Measurements from ENCODE around the gene LRRC49. TPM values are rescaled to one million over a fixed set of nuclear protein-coding genes. Genes with fewer than 3 reads are reported as not detected.

LRRC49 gene
- total and polyA plus RNA-seq, 2 of the 4 experiments (the other 2 are of a cell fraction): 8.6 to 16.8 TPM

- no peak overlapping the region for H4K5ac ChIP-seq (ENCODE audit: low read depth, low read length)
- H3K36me3 ChIP-seq (ENCODE audit: control insufficient read depth, insufficient read depth, low read length): no peaks in the 10 kb centered on the region
- no peaks in the 10 kb centered on the region for H3K27me3 ChIP-seq (ENCODE audit: control insufficient read depth, insufficient read depth, low read length)
- no peak overlapping the region for H3K9ac ChIP-seq (ENCODE audit: low read depth, low read length)
- ATAC-seq (ENCODE audit: low read depth) (no peak), DNase-seq (no peak)
- H4K91ac ChIP-seq (ENCODE audit: insufficient read depth, low read depth, low read length): no peak overlapping the region
- no peak overlapping the region for H4K8ac ChIP-seq (ENCODE audit: low read depth in 2 of 2, low read length in 2 of 2)
- no peak overlapping the region for H3K56ac ChIP-seq (ENCODE audit: extremely low read depth, insufficient read depth, low read length)
- H2BK20ac ChIP-seq (ENCODE audit: low read depth, low read length): no peak overlapping the region
- no peak overlapping the region for H2BK15ac ChIP-seq (ENCODE audit: low read depth, low read length)
- no peak overlapping the region for H2AK5ac ChIP-seq (ENCODE audit: low read depth, low read length)
- no peak overlapping the region for H3K4me3 ChIP-seq (ENCODE audit: insufficient read depth, low read depth, low read length)
- H2AK9ac ChIP-seq (replicated peaks; ENCODE audit: low read depth, low read length, poor library complexity): no peak overlapping the region
- no peaks in the 10 kb centered on the region for H3K9me3 ChIP-seq (ENCODE audit: control insufficient read depth, insufficient read depth, low read length)
- no peak overlapping the region for H3K4me2 ChIP-seq (ENCODE audit: low read depth, low read length)
- H4K20me1 ChIP-seq (ENCODE audit: insufficient read depth, low read length): no peaks in the 10 kb centered on the region
- no peak overlapping the region for H2BK120ac ChIP-seq (ENCODE audit: low read depth, low read length)
- BruUV-seq (replicated peaks): no TSS peak
- no peak overlapping the region for H3K14ac ChIP-seq (replicated peaks; ENCODE audit: low read depth, low read length)
- intact Hi-C loops (cut with micrococcal nuclease): no loop called here
- no peaks in the 10 kb centered on the region for H3K4me1 ChIP-seq (ENCODE audit: control insufficient read depth, insufficient read depth, low read length)
- in situ Hi-C loops (cut with MboI; ENCODE audit: low sequenced_read_pairs): no loop called here
- no peak overlapping the region for H3K4ac ChIP-seq (ENCODE audit: low read depth, low read length)
- dilution Hi-C loops (cut with HindIII; ENCODE audit: low sequenced_read_pairs, unreplicated experiment): no loop called here
- 0% methylated on average over 1 of the region's 3 CpGs; no CpG with 5 or more reads in 1 of the 2 experiments for WGBS, 2 experiments (ENCODE audit: extremely low coverage in 2 of 2, insufficient read length in 1 of 2)
- no peak overlapping the region for H2BK5ac ChIP-seq (ENCODE audit: low read depth, low read length, poor library complexity, severe bottlenecking)
- H3K9me1 ChIP-seq (ENCODE audit: insufficient read depth, low read length): no peaks in the 10 kb centered on the region
- POLR2A ChIA-PET (ENCODE audit: unreplicated experiment): no interaction called here
- H2AFZ ChIP-seq (replicated peaks; ENCODE audit: low read length, poor library complexity): no peak overlapping the region
- no peaks in the 10 kb centered on the region for H3K79me1 ChIP-seq (ENCODE audit: low read depth in 1 of 2, low read length in 2 of 2)
- TF ChIP-seq POLR2A (IDR thresholded peaks at IDR 0.05; ENCODE audit: low read depth, low read length): no peak
- no peak for TF ChIP-seq CHD1 (IDR thresholded peaks at IDR 0.05; ENCODE audit: low read depth, low read length)
- TF ChIP-seq RCOR1 (IDR thresholded peaks at IDR 0.05; ENCODE audit: insufficient replicate concordance, low read length): no peak
- TF ChIP-seq, protein P1, sequence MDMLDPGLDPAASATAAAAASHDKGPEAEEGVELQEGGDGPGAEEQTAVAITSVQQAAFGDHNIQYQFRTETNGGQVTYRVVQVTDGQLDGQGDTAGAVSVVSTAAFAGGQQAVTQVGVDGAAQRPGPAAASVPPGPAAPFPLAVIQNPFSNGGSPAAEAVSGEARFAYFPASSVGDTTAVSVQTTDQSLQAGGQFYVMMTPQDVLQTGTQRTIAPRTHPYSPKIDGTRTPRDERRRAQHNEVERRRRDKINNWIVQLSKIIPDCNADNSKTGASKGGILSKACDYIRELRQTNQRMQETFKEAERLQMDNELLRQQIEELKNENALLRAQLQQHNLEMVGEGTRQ (IDR thresholded peaks at IDR 0.05; ENCODE audit: low read depth, low read length): no peak
- no peak for TF ChIP-seq NFE2L2 (IDR thresholded peaks at IDR 0.05; ENCODE audit: low read depth, low read length)
- TF ChIP-seq ELK1 (IDR thresholded peaks at IDR 0.05; ENCODE audit: borderline replicate concordance, low read depth, low read length): no peak
- TF ChIP-seq FOS (IDR thresholded peaks at IDR 0.05; ENCODE audit: low read depth, low read length): no peak
- no peak for TF ChIP-seq RAD21 (IDR thresholded peaks at IDR 0.05; ENCODE audit: low read length)
- no peak for TF ChIP-seq CEBPB (IDR thresholded peaks at IDR 0.05; ENCODE audit: low read depth, low read length)
- TF ChIP-seq RFX5 (IDR thresholded peaks at IDR 0.05; ENCODE audit: low read depth, low read length): no peak
- no peak for TF ChIP-seq MAZ (IDR thresholded peaks at IDR 0.05; ENCODE audit: borderline replicate concordance, low read depth, low read length)
- TF ChIP-seq MXI1 (IDR thresholded peaks at IDR 0.05; ENCODE audit: borderline replicate concordance, low read depth, low read length): no peak
- TF ChIP-seq, protein P2, sequence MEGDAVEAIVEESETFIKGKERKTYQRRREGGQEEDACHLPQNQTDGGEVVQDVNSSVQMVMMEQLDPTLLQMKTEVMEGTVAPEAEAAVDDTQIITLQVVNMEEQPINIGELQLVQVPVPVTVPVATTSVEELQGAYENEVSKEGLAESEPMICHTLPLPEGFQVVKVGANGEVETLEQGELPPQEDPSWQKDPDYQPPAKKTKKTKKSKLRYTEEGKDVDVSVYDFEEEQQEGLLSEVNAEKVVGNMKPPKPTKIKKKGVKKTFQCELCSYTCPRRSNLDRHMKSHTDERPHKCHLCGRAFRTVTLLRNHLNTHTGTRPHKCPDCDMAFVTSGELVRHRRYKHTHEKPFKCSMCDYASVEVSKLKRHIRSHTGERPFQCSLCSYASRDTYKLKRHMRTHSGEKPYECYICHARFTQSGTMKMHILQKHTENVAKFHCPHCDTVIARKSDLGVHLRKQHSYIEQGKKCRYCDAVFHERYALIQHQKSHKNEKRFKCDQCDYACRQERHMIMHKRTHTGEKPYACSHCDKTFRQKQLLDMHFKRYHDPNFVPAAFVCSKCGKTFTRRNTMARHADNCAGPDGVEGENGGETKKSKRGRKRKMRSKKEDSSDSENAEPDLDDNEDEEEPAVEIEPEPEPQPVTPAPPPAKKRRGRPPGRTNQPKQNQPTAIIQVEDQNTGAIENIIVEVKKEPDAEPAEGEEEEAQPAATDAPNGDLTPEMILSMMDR (conservative IDR thresholded peaks at IDR 0.05; ENCODE audit: low read depth, low read length): no peak
- TF ChIP-seq BHLHE40 (IDR thresholded peaks at IDR 0.05; ENCODE audit: low read depth, low read length): no peak
- TF ChIP-seq SMC3 (IDR thresholded peaks at IDR 0.05; ENCODE audit: low read depth, low read length): no peak
- no peak for TF ChIP-seq MAFK (IDR thresholded peaks at IDR 0.05; ENCODE audit: low read depth, low read length)
- no peak overlapping the region for H3K18ac ChIP-seq (ENCODE audit: low read depth, low read length)
- CTCF ChIA-PET: no interaction called here
- H3K27ac ChIP-seq (ENCODE audit: insufficient read depth, low read length): no peak overlapping the region
- no peak overlapping the region for H3K23ac ChIP-seq (ENCODE audit: low read depth, low read length)
Measured at GRCh38 chr15:70933411-70933810, 40.8 kb downstream of the LRRC49 start.

Measured in IMR-90 (cell line).